SHP77 (cell line): ENCODE data around the gene RAB23.
A peak's percentile ranks its signal among the peaks of the same experiment; 100 is the strongest.
"Not testable (repeated sequence)": the region's sequence is repeated elsewhere in the genome, so short reads cannot be mapped to it uniquely, and the experiment has no call there.

Experiments
- DNase-seq, 2 experiments: peaks; one replicate each; lab custom pipeline; 2025; lab: John Stamatoyannopoulos, UW

The RAB23 gene

DNA sequence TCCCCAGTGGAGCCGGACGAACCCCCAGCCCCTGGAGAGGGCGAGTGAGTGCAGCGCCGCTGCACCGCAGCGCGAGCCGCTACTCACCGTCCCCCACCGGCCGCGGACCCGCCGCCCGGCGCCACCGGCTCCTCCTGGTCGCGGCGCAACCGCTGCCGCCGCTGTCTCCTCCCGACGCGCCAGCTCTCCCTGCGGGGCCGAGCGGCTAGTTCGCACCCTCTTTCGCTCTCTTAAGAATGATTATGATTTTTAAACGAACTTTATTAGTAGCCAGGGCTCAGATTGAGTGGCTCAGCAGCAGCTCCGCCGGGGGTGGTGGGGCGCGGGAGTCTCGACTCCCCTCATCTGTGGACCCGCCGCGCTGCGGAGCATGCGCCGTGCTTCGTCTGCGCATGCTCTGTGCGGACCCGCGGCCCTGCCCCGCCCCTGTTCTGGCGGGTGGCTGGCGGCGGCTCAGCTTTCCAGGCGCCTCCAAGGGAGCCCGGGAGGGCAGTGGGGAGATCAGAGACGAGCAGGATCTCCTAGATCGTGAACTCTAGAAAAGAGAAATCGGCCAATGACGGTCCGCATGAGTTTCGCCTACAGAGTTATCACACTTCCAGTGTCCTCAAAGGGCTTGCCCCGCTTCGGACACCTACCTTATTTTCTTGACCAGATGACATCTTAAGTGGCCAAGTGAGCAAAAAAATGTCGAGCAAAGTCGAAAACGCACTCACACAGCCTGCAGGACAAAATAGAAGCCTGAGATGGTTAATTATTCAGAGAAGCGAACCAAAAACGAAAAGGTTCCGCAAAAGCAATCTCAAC is at the start of gene RAB23:
TSS of gene RAB23 (minus strand) at position 372 of the 807 bp plus-strand sequence. CDS start 11,927 bp downstream, outside the sequence.
- DNase-seq: peak; percentile 39 to 78

DNA sequence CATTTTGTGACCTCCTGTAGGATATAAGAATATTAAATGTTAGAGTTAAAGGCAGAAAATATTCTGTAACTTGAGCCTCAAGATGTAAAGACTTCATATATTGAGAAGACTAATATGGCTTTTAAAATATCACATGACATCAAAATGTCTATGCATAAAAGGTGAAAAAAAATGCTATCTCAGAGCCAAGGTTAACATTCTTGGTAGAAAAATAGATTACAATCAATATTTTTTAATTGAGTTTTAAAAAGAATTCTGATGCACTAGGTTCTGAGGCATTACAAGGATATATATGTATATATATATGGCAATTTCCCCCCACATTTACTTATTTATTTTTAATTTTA is 46.2 kb upstream of the RAB23 start:
- no peak for DNase-seq

DNA sequence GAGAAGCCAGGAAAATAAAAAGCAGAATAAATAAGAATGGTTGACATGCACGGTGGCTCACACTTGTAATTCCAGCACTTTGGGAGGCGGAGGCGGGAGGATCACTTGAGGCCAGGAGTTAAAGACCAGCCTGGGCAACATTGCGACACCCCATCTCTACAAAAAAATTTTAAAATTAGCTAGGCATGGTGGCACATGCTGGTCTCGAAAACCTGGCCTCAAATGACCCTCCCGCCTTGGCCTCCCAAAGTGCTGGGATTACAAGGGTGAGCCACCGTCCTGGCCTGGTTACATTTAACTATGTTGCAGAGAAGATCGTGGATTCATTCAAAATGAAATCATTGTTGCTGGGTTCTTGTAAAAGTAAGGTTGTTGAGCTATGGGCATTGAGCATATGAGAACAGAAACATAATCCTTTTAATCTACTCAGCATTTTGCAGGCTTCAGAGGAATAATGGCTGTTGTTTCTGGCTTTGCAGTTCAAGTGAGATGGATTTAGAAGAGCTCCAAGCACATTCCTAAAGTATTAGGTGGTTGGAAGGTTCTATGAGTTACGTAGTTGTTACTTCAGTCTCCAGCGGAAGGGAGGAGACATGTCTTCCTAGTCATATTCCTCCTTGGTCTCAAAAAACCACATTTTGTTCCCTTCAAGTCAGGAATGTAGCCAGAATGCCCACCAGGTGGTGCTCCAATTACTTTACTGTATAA is 45.6 kb upstream of the RAB23 start:
- DNase-seq: peak; percentile 28 to 29

DNA sequence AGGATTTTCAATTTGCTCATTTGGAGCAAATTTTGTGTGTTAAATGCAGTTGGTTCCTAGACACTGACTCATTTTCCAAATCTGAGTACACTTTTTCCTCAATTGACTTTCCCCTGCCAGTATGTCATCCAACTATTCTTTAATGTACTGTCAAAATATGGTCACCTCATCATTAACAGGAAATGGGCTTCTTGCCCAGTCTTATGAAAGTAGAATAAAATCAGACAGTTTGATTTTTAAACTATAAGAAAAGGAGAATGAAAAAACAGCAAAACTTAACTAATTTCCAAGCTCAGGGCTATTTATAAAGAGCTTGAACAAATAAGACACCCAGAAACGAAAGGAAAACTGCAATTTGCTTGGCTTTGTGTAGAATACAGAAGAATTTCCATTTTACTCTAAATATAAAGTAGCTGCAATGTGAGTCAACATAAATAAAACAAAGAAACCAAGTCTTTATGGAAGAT is 43.7 kb upstream of the RAB23 start:
- no peak for DNase-seq

DNA sequence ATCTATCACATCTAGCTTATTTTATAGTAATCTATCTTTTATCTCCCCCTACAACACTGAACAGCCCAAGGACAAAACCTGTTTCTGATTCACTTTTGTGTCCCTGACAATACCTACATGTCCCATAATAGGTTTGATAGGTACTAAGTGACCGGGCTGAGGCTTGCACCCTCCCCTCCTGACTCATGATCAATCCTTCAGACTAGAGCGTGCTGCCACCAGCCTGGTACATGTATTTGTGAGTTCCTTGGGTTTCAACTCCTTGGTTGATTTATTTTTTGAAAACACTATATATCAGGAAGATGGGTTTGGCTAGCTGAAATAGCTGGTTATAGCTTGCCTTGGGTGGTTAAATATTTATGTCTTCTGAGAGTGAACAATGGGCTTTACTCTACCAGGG is 41.6 kb upstream of the RAB23 start:
- no peak for DNase-seq

DNA sequence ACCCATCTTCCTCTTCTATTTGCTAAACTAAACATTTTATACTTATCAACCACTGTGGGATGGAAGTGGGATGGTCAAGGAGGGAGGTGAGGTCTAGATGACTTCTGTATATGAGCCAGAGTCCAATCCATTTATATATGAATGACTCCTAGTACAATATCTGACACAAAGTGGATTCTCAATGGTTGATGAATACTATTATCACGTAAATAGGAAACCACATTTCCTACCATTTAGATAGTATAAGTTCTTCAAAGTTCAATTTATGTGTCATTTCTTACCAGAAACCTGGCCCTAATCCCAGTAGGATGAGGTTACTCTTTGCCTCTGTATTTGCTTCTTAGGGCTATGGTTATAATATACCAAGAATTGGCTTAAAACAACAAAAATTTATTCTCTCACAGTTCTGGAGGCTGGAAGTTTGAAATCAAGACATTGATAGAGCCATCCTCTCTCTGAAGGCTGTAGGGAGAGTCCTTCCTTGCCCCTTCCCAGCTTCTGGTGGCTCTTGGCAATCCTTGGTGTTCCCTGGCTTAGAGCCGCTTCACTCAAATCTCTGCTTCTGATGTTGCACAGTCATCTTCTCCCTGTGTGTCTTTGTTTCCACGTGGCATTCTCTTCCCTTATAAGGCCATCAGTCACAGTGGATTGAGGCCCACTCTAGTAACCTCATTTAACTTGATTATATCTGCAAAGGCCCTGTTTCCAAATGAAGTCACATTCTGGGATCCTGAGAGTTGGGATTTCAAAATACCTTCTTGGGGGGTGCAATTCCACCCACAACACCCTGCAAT is 41.0 kb upstream of the RAB23 start:
- DNase-seq: no peak

DNA sequence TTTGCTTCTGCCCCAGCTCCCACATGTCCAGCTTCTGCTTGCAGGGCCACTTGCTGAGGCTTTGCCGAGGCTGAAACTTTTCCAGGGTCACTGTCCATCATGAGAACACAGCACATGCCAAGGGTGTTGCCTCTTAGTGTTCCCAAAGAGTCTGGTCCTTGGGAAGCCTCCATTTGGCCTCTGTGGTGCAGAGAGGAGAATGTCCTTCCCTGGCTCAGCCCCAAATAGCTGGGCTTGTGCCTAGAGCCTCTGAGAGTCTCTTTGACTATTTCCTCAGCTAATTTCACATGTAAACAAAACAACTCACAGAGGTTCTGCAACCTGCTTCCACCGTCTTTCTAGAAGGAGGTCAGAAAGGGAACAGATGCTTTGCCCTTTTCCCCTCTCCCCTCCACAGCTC is 40.4 kb upstream of the RAB23 start:
- no peak for DNase-seq

DNA sequence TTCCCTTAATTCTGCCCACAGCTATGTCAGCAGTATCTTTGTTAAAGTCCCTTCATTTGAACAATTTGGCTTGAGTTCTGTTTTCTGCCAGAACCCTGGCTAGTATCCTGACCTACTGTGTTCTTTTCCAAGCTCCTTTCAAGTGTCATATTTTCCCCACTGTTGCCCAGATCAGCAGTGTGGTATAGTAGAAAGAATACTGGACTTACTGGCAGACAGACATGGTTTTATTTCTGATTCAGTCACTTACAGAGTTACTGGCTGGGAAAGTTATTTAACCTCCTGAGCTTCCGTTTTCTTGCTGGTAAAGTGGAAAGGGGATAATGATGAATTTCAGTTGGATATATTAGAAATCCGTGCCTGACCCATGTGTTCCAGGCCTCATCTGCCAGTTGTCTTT is 39.8 kb upstream of the RAB23 start:
- DNase-seq: no peak

DNA sequence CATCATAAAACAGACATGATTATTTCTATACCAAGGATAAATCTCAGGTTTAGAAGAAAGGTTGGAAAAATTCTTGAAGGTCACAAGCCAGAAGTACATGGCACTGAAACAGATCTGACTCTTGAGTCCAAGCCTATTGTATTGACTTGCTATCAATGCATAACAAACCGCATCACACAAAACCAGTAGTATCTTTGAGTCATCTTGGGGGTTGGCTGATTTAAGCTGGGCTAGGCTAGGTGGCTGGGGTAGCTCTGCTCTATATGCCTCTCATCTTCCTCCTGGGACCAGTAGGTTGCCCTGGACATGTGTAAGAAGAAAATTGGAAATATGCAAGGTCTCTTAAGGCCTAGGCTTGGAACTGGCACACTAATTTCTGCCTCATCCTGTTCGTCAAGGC is 37.0 kb upstream of the RAB23 start:
- DNase-seq: no peak

DNA sequence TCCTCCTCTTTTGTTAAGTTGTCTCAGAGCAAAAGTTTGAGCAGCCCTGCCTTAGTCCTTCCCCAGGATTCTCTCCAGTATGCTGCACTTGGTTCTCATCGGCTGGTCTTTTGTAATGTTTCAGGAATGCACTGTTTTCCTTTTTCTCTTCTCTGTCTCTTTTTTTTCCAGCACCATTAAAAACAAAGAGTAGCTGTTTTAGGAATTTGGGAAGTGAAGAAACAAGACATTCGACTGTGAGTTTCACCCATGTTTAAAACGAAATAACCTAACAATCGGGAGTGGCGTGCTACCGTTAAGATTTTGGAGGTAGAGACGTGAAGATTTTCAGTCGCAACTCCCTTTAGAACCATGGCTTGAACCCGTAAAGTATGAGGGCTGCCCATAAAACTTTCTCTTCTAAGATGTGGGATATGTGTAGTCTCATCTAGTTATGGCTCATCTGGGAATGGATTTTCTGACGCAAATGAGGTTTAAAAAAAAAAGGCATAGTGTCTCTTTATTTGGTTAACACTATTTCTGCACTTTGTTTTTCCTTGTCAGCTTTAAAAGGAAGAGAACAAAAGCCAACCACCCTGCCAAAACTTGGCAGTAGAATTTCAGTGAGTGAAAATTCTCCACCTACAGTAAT is 35.9 kb upstream of the RAB23 start:
- DNase-seq: no peak

DNA sequence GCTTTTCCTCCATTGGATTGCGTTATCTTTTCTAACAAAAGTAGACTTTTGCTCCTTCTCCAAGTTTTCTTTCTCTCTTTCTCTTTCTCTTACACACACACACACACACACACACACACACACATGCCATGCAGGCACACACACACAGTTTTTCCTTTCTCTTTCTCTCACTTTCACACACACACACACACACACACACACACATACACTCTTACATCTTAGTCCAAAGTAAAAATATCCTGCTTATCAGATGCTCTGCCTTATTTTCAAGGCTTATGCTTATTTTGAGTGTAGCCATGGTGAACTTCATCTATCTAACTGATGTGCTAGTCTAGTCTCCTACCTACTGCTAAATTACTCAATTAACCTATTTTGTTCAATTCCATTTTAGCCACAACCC is 34.4 kb upstream of the RAB23 start:
- DNase-seq: no peak

DNA sequence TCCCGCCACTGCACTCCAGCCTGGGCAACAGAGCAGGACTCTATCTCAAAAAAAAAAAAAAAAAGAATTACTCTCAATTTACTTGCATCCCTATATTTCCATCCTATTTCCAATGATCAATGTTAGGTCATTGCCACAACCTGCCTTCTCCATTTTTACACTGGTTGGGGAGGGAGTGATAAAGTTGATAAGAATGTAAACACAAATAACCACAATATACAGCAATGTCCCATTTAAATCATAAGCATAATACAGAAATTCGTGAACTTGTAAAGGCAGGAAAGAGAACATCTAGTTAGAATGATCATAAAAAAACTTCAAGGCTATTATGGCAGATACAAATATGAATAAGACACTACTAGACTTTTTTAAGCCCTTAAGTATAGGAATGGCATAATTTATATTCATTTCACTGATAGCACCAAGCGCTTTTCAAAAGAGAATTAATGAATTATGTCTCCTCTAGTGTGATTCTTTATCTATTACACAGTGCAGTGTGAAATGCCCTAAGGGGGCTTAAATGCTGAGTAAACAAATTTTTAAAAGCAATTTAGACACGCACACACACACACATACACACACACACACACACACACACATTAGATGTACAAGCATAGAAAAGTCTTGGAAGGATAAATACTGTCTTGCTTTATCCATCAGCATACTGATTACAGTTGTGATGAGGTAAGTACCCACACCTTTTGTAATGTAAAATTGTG is 33.5 kb upstream of the RAB23 start:
- no peak for DNase-seq

DNA sequence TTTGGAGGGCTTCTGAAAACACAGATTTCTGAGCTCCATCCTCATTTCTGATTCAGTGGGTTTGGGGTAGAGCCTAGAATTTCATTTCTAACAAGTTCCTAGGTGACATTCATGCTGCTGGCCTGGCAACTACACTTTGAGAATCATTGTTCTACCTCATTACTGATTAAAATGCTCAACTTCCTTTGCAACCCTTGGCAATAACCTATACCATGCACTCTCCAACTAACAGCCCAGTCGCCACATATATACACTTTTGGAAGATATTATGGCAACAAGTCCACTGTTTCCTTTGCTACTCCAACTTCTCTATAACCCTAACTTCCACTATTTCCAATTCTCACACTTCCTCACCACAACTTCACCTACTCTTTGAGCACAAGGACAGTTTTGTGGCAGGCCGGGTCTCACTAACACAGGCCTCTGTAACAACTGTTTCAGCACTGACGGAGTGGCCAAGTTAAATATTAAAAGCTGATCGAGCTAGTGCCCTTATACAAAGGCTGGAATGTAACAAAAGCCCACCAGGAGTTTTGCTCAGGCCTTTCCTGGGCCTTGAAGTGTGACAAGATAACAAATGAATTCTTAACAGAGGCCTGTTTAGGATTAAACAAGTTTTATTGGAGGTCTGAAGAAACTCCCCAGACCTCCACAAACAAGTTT is 32.1 kb upstream of the RAB23 start:
- no peak for DNase-seq

DNA sequence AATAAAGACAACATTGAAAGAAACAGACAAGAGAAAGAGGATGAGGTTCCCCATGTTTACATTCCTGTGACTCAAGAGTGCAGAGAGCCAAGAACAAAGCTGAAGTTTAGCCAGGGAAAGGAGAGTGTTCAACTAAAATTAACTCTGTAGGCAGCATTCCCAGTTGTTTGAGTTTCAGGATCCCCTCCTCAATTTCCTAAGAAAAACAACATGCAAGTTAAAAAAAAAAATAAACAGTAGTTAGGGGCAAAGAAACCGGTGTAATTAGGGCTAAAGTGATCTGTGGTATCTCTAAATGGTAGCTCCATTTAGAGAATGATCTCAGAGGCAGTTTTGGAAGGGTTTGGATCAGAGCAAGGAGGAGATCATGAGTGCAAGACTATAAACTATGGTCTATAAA is 30.9 kb upstream of the RAB23 start:
- DNase-seq: no peak

DNA sequence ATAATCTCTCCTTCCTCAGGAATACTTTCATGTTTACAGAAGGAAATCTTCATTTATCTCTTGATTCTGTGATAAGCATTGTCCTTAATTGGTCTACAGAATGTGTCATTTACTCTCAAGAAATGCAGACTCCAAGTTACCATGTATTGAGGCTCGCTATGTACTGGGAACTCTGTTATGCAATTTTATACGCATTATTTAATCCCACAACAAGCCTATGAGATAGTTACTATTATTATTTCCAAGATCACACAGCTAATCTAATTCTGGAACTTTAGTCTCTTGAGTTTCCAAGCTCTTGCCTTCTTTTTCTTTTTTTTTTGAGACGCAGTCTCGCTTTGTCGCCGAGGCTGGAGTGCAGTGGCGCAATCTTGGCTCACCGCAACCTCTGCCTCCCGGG is 30.0 kb upstream of the RAB23 start:
- DNase-seq: no peak

DNA sequence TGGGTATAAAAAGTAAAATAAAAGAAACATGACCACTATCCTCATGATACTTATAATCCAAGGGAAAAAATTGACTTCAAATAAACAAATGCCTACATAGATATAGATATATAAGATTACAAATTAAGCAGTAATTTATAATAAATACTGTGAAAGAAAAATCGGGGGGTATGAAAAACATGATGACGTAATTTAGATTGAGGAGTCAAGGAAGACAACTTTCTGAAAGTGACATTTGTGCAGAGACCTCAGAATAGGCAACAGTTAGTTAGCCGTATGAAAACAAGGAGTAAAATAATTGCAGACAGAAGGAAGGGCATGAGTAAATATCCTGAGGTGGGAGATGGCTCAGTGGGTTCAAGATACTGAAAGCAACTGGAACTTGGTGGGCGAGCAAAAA is 28.2 kb upstream of the RAB23 start:
- no peak for DNase-seq

DNA sequence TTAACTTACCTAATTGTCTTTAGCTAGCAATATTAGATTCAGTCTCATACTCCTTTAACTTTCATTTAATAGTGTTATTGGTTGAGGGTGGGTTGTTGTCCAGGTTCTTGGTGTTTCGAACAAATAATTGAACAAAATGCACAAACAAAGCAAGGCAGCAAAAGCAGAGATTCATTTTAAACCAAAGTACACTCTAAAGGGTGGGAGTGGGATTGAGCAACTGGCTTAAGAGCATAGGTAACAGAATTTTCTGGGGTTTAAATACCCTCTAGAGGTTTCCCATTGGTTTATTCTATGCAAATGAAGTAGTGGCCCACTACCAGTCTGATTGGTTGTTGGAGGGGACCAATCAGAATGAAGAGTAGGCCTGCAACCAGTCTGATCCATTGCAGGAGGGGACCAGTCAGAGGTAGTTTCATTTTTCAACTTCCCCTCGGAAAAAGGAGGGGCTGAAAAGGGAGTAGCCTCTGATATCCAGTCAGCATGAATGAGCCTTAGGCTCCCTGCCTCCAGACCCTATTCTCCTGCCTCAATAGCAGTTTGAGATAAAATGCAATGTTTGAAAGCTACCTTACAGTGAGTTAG is 26.3 kb upstream of the RAB23 start:
- no peak for DNase-seq

DNA sequence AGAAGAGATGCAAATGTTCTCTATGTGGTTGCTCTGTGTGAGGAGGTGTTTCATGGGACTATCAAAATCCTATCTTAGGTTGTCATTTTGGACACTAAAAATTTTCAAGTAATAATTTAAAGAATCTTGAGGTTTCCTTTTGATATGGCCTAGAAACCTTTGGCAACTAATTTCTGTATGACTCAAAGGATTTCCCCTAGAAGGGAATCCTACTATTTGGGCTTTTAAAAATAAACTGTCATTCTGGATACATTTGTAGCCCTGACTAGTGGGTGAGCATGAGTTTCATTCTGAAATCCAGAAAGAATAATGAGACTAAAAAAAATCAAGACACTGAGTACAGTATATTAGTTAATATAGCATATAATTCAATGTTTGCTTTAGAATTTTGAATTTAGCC is 25.5 kb upstream of the RAB23 start:
- DNase-seq: no peak

DNA sequence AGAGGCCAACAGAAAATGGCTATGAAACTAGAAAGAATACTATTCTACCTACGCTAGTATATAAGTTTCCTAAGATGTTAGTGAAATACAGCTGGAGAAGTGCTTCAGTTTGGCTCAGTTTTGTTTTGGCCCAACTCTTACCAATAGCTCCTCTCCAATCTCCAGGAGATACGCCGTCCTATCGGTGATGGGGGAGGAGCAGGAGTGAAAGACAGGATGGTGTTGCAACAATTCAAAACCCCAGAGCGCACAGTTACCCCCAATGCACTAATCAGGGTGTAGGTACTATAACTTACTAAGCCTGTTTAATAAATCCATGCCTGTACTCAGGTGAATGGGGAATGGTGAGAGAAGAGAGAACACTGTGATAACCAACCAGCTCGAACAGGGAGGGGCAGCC is 24.2 kb upstream of the RAB23 start:
- no peak for DNase-seq

DNA sequence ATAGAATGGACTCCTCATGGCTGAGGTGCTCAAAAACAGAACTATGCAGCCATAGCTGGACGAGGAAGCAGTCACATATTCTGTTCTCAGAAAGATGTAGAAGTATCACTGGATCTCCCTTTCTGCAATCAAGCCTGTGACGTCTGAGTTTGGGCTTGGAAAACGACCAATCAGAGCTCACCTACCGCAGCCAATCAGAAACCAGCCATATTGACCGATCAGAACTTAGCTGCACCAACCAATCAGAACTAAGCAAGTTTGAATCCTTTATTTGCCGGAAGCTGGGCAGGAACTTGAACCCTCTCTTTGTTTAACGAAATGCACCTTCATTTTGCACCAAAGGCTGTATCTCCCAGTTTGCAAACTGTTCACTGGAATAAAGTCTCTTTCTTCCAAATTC is 21.8 kb upstream of the RAB23 start:
- no peak for DNase-seq

DNA sequence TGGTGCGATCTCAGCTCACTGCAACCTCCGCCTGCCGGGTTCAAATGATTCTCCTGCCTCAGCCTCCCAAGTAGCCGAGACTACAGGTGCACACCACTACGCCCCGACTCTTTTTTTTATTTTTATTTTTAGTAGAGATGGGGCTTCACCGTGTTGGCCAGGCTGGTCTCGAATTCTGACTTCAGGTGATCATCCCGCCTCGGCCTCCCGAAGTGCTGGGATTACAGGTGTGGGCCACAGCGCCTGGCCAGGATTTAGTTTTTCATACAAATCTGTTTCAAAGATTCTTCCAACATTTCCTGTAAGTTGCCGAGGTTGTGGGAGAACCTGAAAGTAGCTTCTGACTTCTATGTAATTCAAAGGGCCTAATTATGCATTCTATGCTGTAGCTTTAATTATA is 21.4 kb upstream of the RAB23 start:
- DNase-seq: not testable (repeated sequence)
